HepG2 (cell line): ENCODE measurements around the gene IQCB1. TPM values are rescaled to one million over a fixed set of nuclear protein-coding genes. Genes with fewer than 3 reads are reported as not detected.

Experiments
- ATAC-seq: fragments of 200-7000 bp; cut with Tn5 transposase; 3 replicates; pipeline ENCODE4 v1.9.1; 2020; ENCODE audit warnings: mild to moderate bottlenecking, moderate library complexity
- BruUV-seq: library from RNA; stranded (reverse); fragments of 400-500 nt; replicated peaks from 2 replicates; lab custom pipeline; 2021; lab: Mats Ljungman, UMichigan
- CTCF ChIA-PET: fragments of 300-600 bp; formaldehyde crosslinking; extraction: SDS; loops from one replicate; lab custom pipeline; 2021; ENCODE audit warnings: low total read pairs, inconsistent platforms, low intra/inter-chr PET ratio; lab: Yijun Ruan, JAX
- POLR2A ChIA-PET: fragments of 350-600 bp; sonication (Branson Sonifier 250); formaldehyde crosslinking; loops from one replicate; lab custom pipeline; 2020; ENCODE audit warnings: antibody characterized with exemption, inconsistent platforms; lab: Yijun Ruan, JAX
- DNase-seq: peaks from one replicate; pipeline ENCODE4 v3.0.0-alpha.2; 2015; ENCODE audit warnings: low spot score
- FAIRE-seq: peaks from 3 replicates; lab custom pipeline; 2011; peaks lifted over from hg19 to GRCh38; lab: Jason Lieb, UNC
- H2AFZ ChIP-seq: one replicate; pipeline ENCODE4 v1.6.1; 2011; ENCODE audit warnings: low read length, inconsistent platforms
- H3K27ac ChIP-seq: fragments of 300-600 bp; 3 replicates; pipeline ENCODE4 v1.8.0; 2011; ENCODE audit warnings: mixed run types, mild to moderate bottlenecking, mixed read lengths, low read length, inconsistent platforms; ENCODE audit not compliant: insufficient read depth; ENCODE audit errors: extremely low read length
- H3K27me3 ChIP-seq, 2 experiments: fragments of 200-600 bp in 1 of 2; 2 replicates in 1 of 2; 3 replicates in 1 of 2; pipeline versions ENCODE4 v1.6.0 to v1.8.0; 2011; ENCODE audit warnings: low read length in 2 of 2, mild to moderate bottlenecking in 2 of 2, moderate library complexity in 2 of 2, inconsistent platforms in 1 of 2; ENCODE audit not compliant: insufficient read depth in 2 of 2, control insufficient read depth in 1 of 2
- H3K36me3 ChIP-seq, 2 experiments: fragments of 200-600 bp in 1 of 2; replicated peaks in 1 of 2; 2 replicates in 1 of 2; 3 replicates in 1 of 2; pipeline versions ENCODE4 v1.5.1 to v1.8.0; 2011; ENCODE audit warnings: low read length in 2 of 2, inconsistent platforms in 1 of 2; ENCODE audit not compliant: insufficient read depth in 2 of 2, control insufficient read depth in 1 of 2
- H3K4me1 ChIP-seq: 2 replicates; pipeline ENCODE4 v1.5.1; 2012; ENCODE audit warnings: low read length, inconsistent platforms; ENCODE audit not compliant: insufficient read depth
- H3K4me2 ChIP-seq: 2 replicates; pipeline ENCODE4 v1.6.0; 2011; ENCODE audit warnings: low read depth, low read length, inconsistent platforms
- H3K4me3 ChIP-seq, 3 experiments: fragments of 200-600 bp in 1 of 3; sonication (generic), shearing (Covaris generic) in 1 of 3; replicated peaks in 1 of 3; 2 replicates each; pipeline ENCODE4 v1.5.1; 2011 to 2016; ENCODE audit warnings: low read length in 3 of 3, inconsistent platforms in 2 of 3, low read depth in 2 of 3, mild to moderate bottlenecking in 2 of 3, control low read depth in 1 of 3, mixed read lengths in 1 of 3; ENCODE audit not compliant: insufficient read depth in 1 of 3
- H3K79me2 ChIP-seq: one replicate; pipeline ENCODE4 v1.6.1; 2011; ENCODE audit warnings: low read length, inconsistent platforms; ENCODE audit not compliant: insufficient read depth
- H3K9ac ChIP-seq: 2 replicates; pipeline ENCODE4 v1.6.0; 2011; ENCODE audit warnings: mild to moderate bottlenecking, low read depth, low read length, inconsistent platforms; ENCODE audit not compliant: insufficient read depth
- H3K9me3 ChIP-seq: 2 replicates; pipeline ENCODE4 v1.5.1; 2012; ENCODE audit warnings: mild to moderate bottlenecking, low read length
- H4K20me1 ChIP-seq: 2 replicates; pipeline ENCODE4 v1.6.0; 2011; ENCODE audit warnings: inconsistent platforms, mild to moderate bottlenecking, low read length, moderate library complexity; ENCODE audit not compliant: insufficient read depth
- AGO2 ChIP-seq: fragments of 200-400 bp; formaldehyde crosslinking; optimal IDR thresholded peaks from 2 replicates; pipeline ENCODE3; 2017; ENCODE audit warnings: mild to moderate bottlenecking, low read depth, low read length, moderate library complexity
- CREM ChIP-seq, 2 experiments: sonication (generic) in 1 of 2; formaldehyde crosslinking in 1 of 2; IDR thresholded peaks; 2 replicates each; pipeline versions ENCODE4 v1.4.0 to v1.6.1; 2016 to 2020; ENCODE audit warnings: antibody characterized with exemption in 1 of 2, mild to moderate bottlenecking in 1 of 2, missing genetic modification reagents in 1 of 2
- EED ChIP-seq: sonication (generic); formaldehyde crosslinking; IDR thresholded peaks from 2 replicates; pipeline ENCODE4 v1.5.0; 2020; ENCODE audit warnings: mild to moderate bottlenecking, missing genetic modification reagents
- FLYWCH1 ChIP-seq: sonication (generic); formaldehyde crosslinking; IDR thresholded peaks from 2 replicates; pipeline ENCODE4 v1.8.1; 2023; ENCODE audit warnings: mild to moderate bottlenecking, missing genetic modification reagents
- HNRNPK ChIP-seq: fragments of 200-400 bp; formaldehyde crosslinking; IDR thresholded peaks from 2 replicates; pipeline ENCODE4 v1.6.1; 2018; ENCODE audit warnings: low read length, low read depth, moderate library complexity, mild to moderate bottlenecking; ENCODE audit not compliant: poor library complexity, severe bottlenecking
- KLF15 ChIP-seq: sonication (generic); formaldehyde crosslinking; IDR thresholded peaks from 2 replicates; pipeline ENCODE4 v1.8.1; 2023; ENCODE audit warnings: borderline replicate concordance, mild to moderate bottlenecking, inconsistent platforms, missing genetic modification reagents, mixed read lengths
- KLF6 ChIP-seq: IDR thresholded peaks from 2 replicates; pipeline ENCODE4 v1.8.0; 2016; ENCODE audit warnings: missing biosample characterization, missing genetic modification reagents
- PCBP2 ChIP-seq: fragments of 200-400 bp; formaldehyde crosslinking; optimal IDR thresholded peaks from 2 replicates; pipeline ENCODE3; 2018; ENCODE audit warnings: low read length, low read depth; ENCODE audit not compliant: poor library complexity, severe bottlenecking
- PRMT3 ChIP-seq: sonication (generic); formaldehyde crosslinking; IDR thresholded peaks from 2 replicates; pipeline ENCODE4 v1.8.1; 2022; ENCODE audit warnings: low read depth, mild to moderate bottlenecking, moderate library complexity, missing genetic modification reagents, borderline replicate concordance
- SRY ChIP-seq: sonication (generic); formaldehyde crosslinking; IDR thresholded peaks from 2 replicates; pipeline ENCODE4 v1.8.0; 2022; ENCODE audit warnings: mild to moderate bottlenecking, missing genetic modification reagents
- TAF1 ChIP-seq: sonication (generic); formaldehyde crosslinking; IDR thresholded peaks from 2 replicates; pipeline ENCODE4 v1.4.0; 2020; ENCODE audit warnings: missing genetic modification reagents
- THRA ChIP-seq: sonication (generic); formaldehyde crosslinking; IDR thresholded peaks from 2 replicates; pipeline ENCODE4 v1.4.0; 2020; ENCODE audit warnings: missing genetic modification reagents, borderline replicate concordance
- ZBTB3 ChIP-seq: sonication (generic); formaldehyde crosslinking; IDR thresholded peaks from 2 replicates; pipeline ENCODE4 v1.4.0; 2020; ENCODE audit warnings: low read depth, mild to moderate bottlenecking, moderate library complexity, missing genetic modification reagents, borderline replicate concordance
- ZNF333 ChIP-seq: sonication (generic); formaldehyde crosslinking; IDR thresholded peaks from 2 replicates; pipeline ENCODE4 v1.4.0; 2020; ENCODE audit warnings: mild to moderate bottlenecking, missing genetic modification reagents, borderline replicate concordance
- ZNF512 ChIP-seq: sonication (generic); formaldehyde crosslinking; IDR thresholded peaks from 2 replicates; pipeline ENCODE4 v1.4.0; 2020; ENCODE audit warnings: mild to moderate bottlenecking, missing genetic modification reagents
- ZNF563 ChIP-seq: sonication (generic); formaldehyde crosslinking; IDR thresholded peaks from 2 replicates; pipeline ENCODE4 v1.8.0; 2022; ENCODE audit warnings: mild to moderate bottlenecking, moderate library complexity, missing genetic modification reagents
- ZNF839 ChIP-seq: sonication (generic); formaldehyde crosslinking; IDR thresholded peaks from 2 replicates; pipeline ENCODE4 v1.4.0; 2020; ENCODE audit warnings: missing genetic modification reagents, mild to moderate bottlenecking, borderline replicate concordance
- WGBS: methylation state at CpG from one replicate; pipeline ENCODE4 v1.1.6; 2017; ENCODE audit warnings: low lambda C conversion rate; 5-methylcytosine and 5-hydroxymethylcytosine counted together
- in situ Hi-C: cut with HindIII; loops from 2 replicates; pipeline ENCODE4 v1.10.0; 2017; ENCODE audit warnings: low pct_unique_long_range_greater_than_20kb; ENCODE audit not compliant: extremely low pct_ligation_motif_present
- intact Hi-C: fragments of 100-400 bp; cut with micrococcal nuclease; formaldehyde crosslinking; loops from one replicate; pipeline ENCODE4 v1.10.0; 2022; ENCODE audit not compliant: unreplicated experiment
- polyA plus RNA-seq, 8 experiments: library from polyadenylated mRNA; depleted of rRNA in 3 of 8; stranded (reverse) in 7 of 8; unstranded in 1 of 8; fragments of >200 nt; fragmentation: Illumina TruSeq in 4 of 8; extraction: Trizol in 4 of 8; gene quantifications; 2 replicates each; pipeline versions ENCODE4 v1.2.1 to v1.2.3, GENCODE V29; 2011 to 2016; ENCODE audit warnings: low read depth in 4 of 8, missing spikeins in 1 of 8, mixed read lengths in 1 of 8; ENCODE audit not compliant: insufficient read depth in 1 of 8
- total RNA-seq, 5 experiments: library from RNA; depleted of rRNA; stranded (reverse); fragments of >200 nt; fragmentation: Illumina TruSeq; extraction: Trizol; gene quantifications; 2 replicates each; pipeline ENCODE4 v1.2.3, GENCODE V29; 2016; ENCODE audit warnings: low read depth in 1 of 5

IQCB1 gene
- total and polyA plus RNA-seq, 2 of the 13 experiments (the other 11 are each of a cell fraction or from before 2014, with no cell fraction given) = 18.0 to 41.4 TPM

DNA sequence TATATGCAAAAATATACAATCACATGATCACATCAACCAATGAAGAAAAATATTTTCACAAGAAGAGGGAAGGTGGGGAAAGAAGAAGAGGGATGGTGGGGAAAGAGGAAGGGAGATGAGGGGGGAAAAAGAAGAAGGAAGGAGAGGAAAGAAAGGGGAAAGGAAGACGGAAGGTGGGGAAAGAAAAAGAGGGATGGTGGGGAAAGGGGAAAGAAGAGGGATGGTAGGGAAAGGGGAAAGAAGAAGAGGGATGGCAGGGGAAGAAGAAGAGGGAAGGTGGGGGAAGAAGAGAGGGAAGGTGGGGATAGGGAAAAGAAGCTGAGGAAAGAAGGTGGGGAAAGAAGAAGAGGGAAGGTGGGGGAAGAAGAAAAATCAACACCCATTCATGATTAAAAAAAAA, 82.1 kb downstream of the IQCB1 start:
- DNase-seq (no peak), ATAC-seq (no peak), FAIRE-seq (no peak)
- WGBS = 86% methylated on average over 1 of the region's 1 CpG
- in situ Hi-C loops (no loop called here), intact Hi-C loops (no loop called here)
- H3K9me3 ChIP-seq = no peaks in the 10 kb centered on the region
- H3K27ac ChIP-seq = no peak overlapping the region
- no peak overlapping the region for H3K9ac ChIP-seq
- CTCF ChIA-PET = no interaction called here
- H3K4me1 ChIP-seq = peaks cover 12% of the 10 kb centered on the region
- no TSS peak for BruUV-seq
- H3K4me3 ChIP-seq = no peak overlapping the region
- H3K27me3 ChIP-seq = no peaks in the 10 kb centered on the region; a peak in 1 of 5 replicates
- no peaks in the 10 kb centered on the region for H3K36me3 ChIP-seq
- H4K20me1 ChIP-seq = peaks cover 9% of the 10 kb centered on the region
- H2AFZ ChIP-seq = no peak overlapping the region
- no peak overlapping the region for H3K4me2 ChIP-seq
- peaks cover 19% of the 10 kb centered on the region for H3K79me2 ChIP-seq
- POLR2A ChIA-PET = no interaction called here
- TF ChIP-seq ZNF333 (CRISPR knock-in tag) (no peak), PCBP2 (peak; percentile 37), HNRNPK (peak; percentile 82), ZBTB3 (no peak), CREM (IDR thresholded peaks at IDR 0.05) (no peak), CREM (CRISPR knock-in tag; IDR thresholded peaks at IDR 0.05) (no peak), TAF1 (CRISPR knock-in tag) (no peak), EED (no peak), ZNF563 (CRISPR knock-in tag) (no peak)

DNA sequence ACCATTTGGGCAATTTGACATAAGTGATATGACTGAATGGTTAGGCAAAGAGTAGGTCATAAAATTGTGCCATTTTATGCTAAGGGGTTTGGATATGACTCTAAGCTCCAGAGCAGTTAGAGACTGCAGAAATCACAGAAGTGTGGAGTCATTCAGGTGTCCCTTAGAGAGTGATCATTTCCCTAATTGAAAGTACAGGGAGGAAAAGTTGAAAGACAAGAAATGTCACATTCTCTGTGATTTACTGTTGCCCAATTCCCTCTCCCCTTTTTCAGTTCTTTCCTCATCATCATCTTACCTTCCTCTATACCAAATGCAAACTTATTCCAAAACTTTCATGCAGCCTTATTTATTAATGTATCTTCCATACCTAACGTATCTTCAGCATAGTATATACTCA, 82.6 kb downstream of the IQCB1 start:
- POLR2A ChIA-PET = no interaction called here
- no TSS peak for BruUV-seq
- no peak for FAIRE-seq
- TF ChIP-seq AGO2 (no peak), FLYWCH1 (CRISPR knock-in tag) (no peak), KLF6 (CRISPR knock-in tag) (no peak), SRY (CRISPR knock-in tag) (no peak), KLF15 (CRISPR knock-in tag) (no peak), THRA (CRISPR knock-in tag) (no peak), PRMT3 (no peak), ZNF512 (CRISPR knock-in tag) (no peak), ZNF839 (CRISPR knock-in tag) (no peak)

More for the DNA sequence above, 82.6 kb downstream of the IQCB1 start:
- Histone ChIP-seq H3K9ac (no peak overlapping the region), H3K27me3 (no peaks in the 10 kb centered on the region; a peak in 1 of 5 replicates), H3K4me1 (peaks cover 15% of the 10 kb centered on the region), H3K79me2 (peaks cover 24% of the 10 kb centered on the region), H4K20me1 (peaks cover 14% of the 10 kb centered on the region), H3K36me3 (no peaks in the 10 kb centered on the region), H3K4me3 (no peak overlapping the region), H3K27ac (no peak overlapping the region), H3K4me2 (no peak overlapping the region), H3K9me3 (no peaks in the 10 kb centered on the region), H2AFZ (no peak overlapping the region)
- CTCF ChIA-PET = no interaction called here
- DNase-seq (no peak), ATAC-seq (no peak)
- in situ Hi-C loops (no loop called here), intact Hi-C loops (no loop called here)
- WGBS = 71% methylated on average over 1 of the region's 1 CpG
